T1000 (cell line): ENCODE data around the gene MRPL34.

Source experiments
- DNase-seq: peaks from one replicate; lab custom pipeline; 2025; ENCODE audit warnings: mixed read lengths; lab: John Stamatoyannopoulos, UW

MRPL34 gene

GRCh38 chr19:17309965-17310461 lies 4.3 kb downstream of the MRPL34 start:
- no peak for DNase-seq

GRCh38 chr19:17311455-17312188 lies 6.0 kb downstream of the MRPL34 start:
- DNase-seq = peak; percentile 62

DNA sequence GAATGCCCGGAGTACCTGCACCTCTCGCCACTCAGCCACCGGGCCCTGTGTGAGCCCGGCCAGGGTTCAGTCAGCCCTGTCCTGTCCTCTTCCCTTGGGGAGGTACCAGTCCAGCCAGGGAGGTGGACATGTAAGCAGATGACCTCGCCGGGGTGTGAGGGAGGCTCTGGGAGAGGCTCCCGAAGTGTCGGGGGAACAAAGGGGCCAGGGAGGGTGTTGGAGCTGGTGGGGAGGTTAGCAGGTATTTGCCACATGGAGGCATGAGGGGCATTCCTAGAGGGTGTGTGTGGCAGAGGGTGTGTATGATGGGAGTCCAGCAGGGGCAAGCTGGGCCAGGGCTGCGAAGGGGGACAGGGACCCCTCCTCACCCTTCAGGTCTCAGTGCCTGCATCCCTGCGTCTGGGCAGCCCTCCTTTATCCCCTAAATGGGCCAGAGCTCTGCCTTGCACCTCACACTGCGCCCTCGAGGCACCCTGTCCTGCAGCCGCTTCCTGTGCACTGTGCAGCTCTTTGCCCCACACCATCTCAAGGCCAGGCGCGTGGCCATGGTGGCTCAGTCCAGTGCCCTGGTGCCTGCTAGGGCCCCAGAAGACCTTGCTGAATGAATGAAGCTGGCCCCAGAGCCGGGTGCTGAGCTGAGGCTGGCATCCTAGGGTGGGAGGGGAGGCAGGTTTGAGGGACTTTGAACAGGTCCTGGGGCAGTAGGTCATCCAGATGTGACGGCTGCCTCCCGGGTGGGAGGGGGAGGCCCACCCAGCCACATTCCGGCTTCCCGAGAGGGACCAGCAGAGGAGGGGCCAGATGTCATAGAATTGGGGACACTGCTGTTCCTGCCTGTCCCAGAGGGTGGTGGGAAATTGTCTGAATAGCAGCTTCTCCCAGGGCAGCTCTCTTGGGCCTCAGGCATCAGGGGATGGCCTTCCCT lies 6.8 kb downstream of the MRPL34 start:
- DNase-seq = no peak

DNA sequence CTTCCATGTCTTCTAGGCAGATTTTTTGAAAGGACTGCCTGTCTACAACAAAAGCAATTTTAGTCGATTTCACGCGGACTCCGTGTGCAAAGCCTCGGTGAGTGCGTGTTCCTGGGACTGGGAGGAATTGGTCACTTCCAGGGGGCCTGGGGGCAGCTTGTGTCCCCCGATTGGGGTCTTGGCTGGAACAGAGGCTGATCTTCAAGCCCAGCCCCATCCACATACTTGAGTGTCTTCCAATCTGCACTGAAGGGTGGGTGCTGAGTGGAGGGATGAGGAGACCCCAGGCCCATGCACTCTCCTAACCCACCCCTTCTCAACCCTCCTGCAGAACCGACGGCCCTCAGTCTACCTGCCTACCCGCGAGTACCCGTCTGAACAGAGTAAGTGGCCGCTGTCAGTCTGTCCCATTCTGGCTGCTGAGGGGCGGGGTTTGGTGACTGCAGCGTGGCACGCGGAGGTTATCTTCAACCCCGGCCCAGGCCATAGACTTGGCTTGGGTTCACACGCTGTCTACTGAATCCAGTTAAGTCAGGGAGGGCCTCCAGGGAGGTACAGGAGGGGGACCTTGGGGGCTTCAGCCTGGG lies 8.4 kb downstream of the MRPL34 start:
- DNase-seq = no peak

DNA sequence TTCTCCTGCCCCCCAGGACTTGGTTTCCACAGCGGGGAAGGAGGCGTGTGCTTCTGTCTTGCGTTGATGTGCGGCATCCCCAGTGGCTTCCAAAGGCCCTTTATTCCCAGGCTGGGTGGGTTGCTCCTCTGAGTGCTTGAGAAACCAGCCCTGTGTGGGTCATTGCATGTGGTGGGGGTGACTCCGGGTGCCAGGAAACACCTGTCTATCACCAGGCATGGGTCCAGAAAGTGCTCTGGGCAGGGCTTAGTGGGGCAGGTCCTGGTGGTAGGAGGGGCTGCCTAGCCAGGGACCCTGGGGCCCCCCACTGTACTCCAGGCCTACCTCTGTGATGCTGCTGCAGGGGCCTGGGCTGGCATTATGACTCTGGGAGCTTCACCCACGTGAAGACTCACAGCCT lies 13.3 kb downstream of the MRPL34 start:
- DNase-seq = no peak

DNA sequence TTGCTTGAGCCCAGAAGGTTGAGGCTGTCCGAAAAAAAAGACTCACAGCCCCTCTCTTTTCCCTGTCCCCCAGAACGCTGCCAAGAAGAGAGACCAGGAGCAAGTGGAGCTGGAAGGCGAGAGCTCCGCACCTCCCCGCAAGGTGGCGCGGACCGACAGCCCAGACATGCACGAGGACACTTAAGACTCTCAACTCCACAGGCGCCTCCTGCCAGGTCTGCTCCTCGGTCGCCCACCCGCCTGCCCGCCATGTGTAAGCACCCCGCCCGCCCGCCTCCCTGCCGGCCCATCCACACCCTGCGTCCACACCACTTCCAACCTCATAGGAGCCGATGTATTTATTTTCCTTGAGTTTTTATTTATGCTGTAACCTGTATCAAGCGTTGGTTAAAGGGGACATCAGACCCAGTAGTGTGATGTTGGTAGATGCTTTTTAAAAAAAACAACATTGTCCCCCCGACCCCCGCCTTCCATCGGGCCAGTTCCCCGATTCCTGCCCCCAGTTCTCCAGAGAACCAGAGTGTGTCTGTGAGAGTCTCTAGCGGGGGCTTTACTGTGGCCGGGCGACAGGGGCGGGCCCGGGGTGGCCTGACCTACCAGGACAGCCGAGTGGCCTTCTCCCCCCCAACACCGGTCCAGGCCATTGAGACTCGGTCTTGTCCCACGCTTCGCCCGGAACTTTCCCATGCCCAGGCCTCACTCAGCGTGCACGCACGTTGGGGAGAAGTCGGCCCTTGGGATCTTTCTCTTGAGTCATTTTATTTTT lies 14.0 kb downstream of the MRPL34 start:
- no peak for DNase-seq

GRCh38 chr19:17320435-17320834 lies 14.8 kb downstream of the MRPL34 start:
- DNase-seq = no peak

DNA sequence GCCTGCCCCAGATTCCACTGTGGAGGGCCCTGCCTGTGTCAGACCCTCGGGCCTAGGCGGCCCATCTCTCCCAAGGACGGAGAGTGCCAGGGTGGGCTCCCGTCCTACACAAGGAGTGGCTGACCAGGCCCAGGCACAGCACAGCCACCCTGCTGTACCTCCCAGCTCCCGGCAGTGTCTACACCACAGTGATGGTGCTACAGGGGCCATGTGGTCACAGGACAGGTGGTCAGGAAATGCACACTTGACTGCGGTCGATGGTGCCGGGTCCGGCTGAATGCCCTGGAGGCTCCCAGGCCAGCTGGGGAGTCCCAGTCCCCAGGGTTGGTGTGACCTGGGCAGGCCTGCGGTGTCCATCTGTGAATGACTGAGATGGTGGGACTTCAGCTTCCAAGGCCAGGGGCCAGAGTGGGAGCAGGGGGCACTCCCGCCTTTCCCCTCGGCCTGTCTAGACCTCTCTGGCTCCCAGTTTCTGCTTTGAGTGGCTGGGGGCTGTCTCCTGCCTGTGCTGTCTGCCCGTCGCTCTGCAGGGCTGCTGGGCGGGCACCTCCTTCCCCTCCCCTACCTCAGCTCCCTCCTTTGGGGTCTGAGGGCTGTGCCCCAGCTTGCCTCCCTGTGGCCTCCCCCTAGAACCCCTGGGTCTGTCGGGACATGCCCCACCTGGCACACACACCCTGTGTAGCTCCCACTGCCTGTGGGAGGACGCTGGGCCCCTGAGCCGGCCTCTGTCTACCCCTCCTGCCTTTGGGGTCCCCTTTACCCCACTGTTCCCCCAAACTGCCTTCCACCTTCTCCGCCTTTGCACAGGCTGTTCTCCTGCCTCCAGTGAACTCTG lies 16.2 kb downstream of the MRPL34 start:
- DNase-seq = no peak

DNA sequence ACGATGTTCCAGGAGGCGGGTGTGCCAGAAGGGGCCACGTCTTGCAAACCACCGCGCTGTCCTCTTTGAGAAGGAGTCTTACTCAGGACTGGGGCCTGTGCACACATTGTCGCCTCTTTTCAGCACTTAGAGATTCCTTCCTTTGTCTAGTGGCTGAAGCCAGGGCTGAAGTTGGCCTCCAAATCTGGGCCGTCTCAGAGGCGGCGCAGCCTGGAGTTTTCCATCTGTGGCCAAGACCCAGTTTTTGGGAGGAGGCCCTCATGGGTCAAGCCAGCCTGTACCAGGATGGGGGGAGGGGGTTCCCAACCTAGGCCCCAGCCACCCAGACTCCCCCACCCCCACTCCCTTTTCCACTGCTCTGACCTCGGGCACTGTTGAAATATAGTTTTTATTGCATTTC lies 17.2 kb downstream of the MRPL34 start:
- DNase-seq = no peak

- no peak for DNase-seq
These were observed 17.8 kb downstream of the MRPL34 start for GRCh38 chr19:17323300-17323963.

GRCh38 chr19:17323964-17324332 lies 18.3 kb downstream of the MRPL34 start:
- DNase-seq = no peak

DNA sequence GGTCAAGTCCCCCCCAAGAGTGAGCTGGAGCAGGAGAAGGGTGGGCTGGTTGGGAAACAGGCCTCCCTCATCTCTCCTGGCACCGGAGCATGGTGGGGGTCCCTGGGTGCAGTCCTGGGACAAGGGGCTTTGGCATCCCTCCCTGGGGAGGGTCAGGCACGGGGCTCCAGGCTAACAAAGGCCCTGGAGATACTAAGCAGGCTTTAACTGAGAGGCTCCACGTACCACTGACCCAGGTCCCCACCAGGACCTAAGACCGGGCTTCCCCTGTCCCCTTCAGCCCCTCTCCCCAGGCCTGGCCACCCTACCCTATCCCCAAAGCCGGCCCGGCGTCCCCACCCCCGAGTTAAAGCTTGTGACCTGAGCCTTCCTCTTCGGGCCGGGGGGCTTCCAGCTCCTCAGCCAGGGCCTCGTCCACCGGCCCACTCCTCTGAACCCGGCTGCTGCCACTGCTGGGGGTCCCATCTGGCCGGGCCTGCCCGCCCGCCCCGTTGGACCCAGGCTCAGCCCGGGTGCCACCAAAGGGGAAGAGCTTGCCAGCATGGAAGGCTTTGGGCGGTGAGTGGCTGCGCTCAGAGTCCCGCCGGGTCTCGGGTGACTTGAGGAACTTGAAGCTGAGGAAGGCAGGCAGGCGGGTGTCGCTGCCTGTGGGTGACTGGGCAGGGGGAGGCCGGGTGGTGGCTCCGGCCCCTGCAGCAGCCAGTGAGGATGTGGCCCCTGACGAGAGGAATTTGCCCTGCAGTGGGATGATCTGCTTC lies 18.9 kb downstream of the MRPL34 start:
- no peak for DNase-seq

GRCh38 chr19:17325133-17325532 lies 19.5 kb downstream of the MRPL34 start:
- DNase-seq = no peak

DNA sequence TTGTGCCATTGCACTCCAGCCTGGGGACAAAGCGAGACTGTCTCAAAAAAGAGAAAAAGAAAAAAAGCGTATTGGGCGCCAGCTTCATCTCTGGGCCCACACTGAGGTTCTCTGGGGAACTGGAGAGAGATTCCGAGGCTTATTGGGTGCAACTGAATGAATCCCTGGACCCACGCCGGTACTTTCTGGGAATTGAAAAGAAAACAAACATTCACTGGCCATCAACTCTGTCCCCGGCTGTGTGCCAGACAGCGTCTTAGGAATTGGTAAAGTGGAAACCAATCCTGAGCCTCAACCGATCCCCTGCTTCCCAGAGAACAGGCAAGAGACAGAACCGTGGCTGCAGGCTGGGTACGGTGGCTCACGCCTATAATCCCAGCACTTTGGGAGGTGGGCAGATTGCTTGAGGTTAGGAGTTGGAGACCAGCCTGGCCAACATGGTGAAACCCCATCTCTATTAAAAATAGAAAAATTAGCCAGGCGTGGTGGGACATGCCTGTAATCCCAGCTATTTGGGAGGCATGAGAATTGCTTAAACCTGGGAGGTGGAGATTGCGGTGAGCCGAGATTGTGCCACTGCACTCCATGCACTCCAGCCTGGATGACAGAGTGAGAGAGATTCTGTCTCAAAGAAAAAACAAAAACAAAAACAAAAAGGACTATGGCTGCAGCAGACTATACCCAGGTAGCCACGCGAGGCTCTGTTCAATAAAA lies 20.4 kb downstream of the MRPL34 start:
- no peak for DNase-seq

- DNase-seq = no peak
These were observed 20.9 kb downstream of the MRPL34 start for GRCh38 chr19:17326595-17326966.

GRCh38 chr19:17327068-17327653 lies 21.5 kb downstream of the MRPL34 start:
- DNase-seq = no peak

DNA sequence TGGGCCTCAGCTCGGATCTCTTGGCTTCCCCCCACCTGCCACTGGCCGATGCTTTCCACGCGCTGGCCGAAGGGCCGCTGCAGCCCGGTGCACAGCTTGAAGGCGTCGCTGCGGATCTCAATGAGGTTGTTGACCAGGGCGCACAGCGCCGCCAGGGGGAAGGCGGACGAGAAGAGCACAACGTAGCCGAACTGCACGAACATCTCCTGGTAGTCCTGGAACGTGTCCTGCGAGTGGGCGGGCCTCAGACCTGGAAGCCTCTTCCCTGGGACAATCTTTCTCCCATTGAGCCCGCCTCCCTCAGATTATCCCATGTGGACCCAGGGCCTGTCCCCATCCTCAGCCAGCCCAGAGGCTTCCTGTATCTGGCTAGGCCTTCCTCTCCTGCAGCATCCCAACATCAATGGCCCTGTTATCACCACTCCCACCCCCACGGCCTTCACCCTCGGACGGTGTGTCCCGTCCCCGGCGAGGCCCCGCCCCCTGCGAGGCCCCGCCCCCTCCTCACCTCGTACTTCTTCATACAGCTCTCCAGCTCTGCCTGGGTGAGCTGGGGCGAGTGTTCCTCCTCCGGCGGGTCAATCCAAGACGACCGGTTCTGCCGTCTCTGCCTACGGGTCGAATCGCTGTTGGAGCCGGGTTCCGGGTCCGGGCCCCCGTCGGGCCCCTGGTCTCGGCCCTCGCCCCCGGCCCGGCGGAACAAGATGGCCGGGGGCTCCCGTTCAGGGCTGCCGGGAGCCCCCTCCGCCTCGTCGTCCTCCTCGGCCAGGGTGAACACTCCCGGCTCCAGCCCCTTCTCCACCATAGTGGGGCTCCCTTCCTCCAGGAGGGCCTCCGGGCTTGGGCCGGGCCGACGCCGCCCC lies 22.2 kb downstream of the MRPL34 start:
- DNase-seq = no peak
